Kasumi-1 (cell line): ENCODE measurements around the gene TANGO6.
"Not testable (repeated sequence)": the region's sequence is repeated elsewhere in the genome, so short reads cannot be mapped to it uniquely, and the experiment has no call there.

Source experiments
- DNase-seq, 2 experiments: peaks; one replicate each; lab custom pipeline; 2025; lab: John Stamatoyannopoulos, UW

Gene TANGO6

GRCh38 chr16:69056421-69056820, 213.1 kb downstream of the TANGO6 start:
- no peak for DNase-seq

GRCh38 chr16:69057400-69058378, 214.4 kb downstream of the TANGO6 start:
- DNase-seq, result peak in 1 of 2 experiments; percentile 21

- DNase-seq, result not testable (repeated sequence)
Measured at GRCh38 chr16:69063491-69063890, 220.2 kb downstream of the TANGO6 start.

- no peak for DNase-seq
Measured at GRCh38 chr16:69064124-69064763, 220.9 kb downstream of the TANGO6 start.

- no peak for DNase-seq
Measured at GRCh38 chr16:69064764-69065313, 221.5 kb downstream of the TANGO6 start.

- DNase-seq, result no peak
Measured at GRCh38 chr16:69069504-69069903, 226.2 kb downstream of the TANGO6 start.

GRCh38 chr16:69071036-69071435, 227.7 kb downstream of the TANGO6 start:
- DNase-seq, result no peak

- no peak for DNase-seq
Measured at GRCh38 chr16:69072640-69072974, 229.3 kb downstream of the TANGO6 start.

DNA sequence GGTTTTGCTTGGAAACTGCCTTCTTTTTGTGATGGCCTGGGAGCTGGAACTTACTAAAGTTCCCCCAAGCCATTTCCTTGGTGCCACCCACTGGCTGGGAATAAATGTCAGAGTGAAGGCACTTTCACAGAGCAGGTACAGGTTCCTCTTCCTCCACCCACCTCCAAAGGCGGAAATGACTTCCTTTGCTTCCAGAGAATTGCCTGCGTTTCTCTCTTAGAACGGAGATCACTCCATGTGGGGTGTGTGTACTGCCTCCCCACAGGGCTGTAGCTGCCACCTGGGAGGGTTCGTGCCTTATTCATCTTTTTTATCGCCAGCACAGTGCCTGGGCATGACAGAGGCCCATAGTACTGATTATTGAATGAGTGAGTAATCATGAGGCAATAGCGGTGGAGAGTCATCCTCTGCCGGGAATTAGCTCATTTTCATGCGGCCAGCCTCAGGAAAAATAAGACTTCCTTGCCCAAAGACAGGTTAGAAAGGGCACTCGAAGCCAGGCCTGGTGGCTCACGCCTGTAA, 229.9 kb downstream of the TANGO6 start:
- DNase-seq, result no peak

- no peak for DNase-seq
Measured at GRCh38 chr16:69077251-69077650, 233.9 kb downstream of the TANGO6 start.

GRCh38 chr16:69078073-69078472, 234.7 kb downstream of the TANGO6 start:
- DNase-seq, result no peak

GRCh38 chr16:69079697-69080096, 236.4 kb downstream of the TANGO6 start:
- no peak for DNase-seq

- no peak for DNase-seq
Measured at GRCh38 chr16:69083306-69083941, 240.1 kb downstream of the TANGO6 start.

GRCh38 chr16:69084289-69084688, 241.0 kb downstream of the TANGO6 start:
- no peak for DNase-seq

GRCh38 chr16:69085032-69085695, 241.8 kb downstream of the TANGO6 start:
- no peak for DNase-seq

DNA sequence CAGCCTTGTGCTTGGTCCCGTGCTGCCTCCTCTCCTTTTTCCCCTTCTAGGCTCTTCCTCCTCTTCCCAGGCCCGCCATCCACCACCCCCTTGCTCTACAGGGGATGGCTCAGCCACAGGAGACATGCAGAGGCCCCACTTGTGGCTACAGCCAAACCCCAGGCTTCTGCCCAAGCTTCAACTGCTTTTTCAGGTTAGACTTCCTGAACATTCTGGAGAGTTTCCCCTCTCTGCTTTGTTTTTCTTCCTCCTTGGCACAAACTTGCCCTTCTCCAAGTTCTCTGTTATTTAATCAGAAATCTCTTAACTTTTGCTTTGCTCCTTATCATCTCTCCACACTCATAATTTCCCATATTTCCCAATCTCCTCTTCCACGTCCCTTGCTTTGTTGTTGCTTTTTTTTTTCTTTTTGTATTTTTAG, 243.8 kb downstream of the TANGO6 start:
- DNase-seq, result peak; percentile 43 to 61

DNA sequence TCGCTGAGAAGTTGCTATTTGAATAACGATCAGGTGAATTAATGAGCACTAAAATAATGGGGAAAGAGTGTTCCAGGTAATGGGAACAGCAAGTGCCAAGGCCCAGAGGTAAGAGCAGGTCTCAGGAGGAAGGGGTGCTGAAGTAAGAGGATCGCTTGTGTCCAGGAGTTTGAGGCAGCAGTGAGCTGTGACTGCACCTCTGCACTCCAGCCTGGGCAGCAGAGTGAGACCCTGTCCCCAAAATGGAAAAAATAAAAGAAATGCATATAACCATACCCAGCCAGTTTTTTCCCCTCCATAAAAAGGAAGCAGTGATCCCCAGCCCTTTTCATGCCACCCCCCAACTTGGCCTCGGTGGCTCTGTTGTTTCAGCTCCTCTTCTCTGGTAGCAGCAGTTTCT, 245.4 kb downstream of the TANGO6 start:
- DNase-seq, result no peak

DNA sequence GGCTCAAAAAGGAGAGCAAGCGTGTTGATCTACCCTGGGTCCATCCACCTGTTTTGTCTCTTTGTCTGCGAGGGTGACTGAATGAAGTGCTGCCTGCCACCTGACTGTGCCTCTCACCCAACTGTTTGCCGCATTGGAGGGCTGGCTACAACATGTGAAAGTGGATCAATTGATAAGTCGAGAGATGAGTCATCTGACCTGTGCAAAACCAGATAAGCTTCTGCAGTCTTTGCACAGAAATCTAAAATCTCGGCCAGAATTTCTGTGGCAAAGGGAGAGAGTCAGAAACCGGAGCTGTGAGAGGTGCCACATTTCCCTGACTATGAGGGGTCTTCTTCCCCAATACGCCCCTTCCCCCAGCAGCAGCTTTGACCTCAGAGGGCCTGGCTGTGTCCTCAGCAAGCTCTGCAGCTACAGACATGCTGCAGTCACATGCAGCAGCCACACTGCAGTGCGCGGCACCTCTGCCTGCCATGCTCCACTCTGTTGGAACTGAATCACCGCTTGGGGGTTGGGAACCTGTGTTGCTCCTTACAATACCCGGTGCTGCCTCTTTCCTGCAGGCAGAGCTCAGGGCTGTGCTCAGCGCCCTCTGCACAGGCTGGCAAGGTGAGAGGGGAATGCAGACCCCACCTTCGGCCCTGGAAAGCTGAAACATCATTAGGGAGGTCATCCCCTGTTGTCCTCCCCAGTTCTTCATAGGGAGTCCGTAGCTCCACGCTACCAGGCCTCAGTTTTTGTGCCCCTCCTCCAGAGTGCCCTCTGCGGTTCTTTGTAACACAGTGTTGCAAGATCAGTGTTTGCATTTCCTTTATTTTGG, 246.0 kb downstream of the TANGO6 start:
- no peak for DNase-seq

GRCh38 chr16:69093974-69094373, 250.6 kb downstream of the TANGO6 start:
- no peak for DNase-seq

DNA sequence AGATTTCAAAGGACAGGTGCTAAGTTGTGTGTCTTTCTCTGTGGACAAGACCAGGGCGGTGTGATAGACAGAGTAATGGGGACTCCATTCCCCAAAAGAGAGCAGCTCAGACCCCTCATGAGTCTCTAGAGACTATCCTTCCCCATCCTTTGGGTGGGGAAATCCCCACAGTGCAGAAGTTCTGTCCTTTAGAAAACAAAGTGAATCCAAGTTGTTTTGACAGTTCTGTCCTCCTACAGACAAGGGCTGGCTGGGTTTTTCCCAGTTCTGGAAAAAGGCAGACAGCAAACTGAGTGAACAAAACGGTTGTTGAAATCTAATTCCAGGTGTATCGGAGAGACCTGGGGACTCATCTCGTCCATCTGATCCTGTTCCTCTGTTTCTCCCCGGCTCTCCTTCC, 251.2 kb downstream of the TANGO6 start:
- no peak for DNase-seq

DNA sequence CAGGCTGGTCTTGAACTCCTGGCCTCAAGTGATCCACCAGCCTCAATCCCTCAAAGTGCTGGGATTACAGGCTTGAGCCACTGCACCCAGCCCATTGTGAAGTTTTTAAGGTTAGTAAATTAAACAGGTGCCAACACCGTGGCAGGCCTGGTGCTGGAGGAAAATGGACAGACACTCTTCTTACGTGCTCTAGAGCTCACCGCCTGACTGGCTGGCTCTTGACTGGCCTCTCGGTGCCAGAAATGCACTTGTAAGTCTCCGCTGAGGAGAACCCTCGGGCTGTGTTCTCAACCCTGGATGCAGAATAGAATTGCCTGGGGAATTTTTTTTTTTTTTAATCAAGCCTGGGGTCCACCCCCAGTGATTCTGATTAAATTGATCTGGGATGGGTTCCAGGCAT, 251.9 kb downstream of the TANGO6 start:
- DNase-seq, result no peak
